Measurements from ENCODE around the gene DCAF17.

DCAF17 gene

DNA sequence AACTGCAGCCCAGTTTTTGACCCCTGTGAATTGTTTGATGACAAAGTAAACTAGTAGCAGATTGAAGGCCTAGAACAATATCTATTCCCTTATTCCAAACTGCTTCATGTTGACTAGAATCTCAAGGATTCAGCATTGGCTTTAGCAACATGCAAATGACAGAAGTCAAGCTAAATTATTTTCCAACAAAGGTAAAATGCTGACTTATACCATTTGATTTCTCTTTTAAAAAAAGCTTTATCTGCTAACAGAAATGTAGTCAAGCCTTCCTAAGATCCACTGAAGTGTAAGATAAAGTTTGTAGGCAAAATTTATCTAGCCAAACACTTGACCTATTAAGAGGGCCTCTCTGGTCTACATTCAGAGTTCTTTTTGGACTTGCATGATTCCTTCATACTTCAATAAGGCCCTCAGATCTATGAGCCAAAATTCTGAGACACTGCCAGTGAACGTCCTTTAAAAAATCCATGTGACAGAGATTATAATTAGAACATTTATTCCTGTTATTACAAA lies 78.7 kb downstream of the DCAF17 start:
- TF ChIP-seq, protein P1, sequence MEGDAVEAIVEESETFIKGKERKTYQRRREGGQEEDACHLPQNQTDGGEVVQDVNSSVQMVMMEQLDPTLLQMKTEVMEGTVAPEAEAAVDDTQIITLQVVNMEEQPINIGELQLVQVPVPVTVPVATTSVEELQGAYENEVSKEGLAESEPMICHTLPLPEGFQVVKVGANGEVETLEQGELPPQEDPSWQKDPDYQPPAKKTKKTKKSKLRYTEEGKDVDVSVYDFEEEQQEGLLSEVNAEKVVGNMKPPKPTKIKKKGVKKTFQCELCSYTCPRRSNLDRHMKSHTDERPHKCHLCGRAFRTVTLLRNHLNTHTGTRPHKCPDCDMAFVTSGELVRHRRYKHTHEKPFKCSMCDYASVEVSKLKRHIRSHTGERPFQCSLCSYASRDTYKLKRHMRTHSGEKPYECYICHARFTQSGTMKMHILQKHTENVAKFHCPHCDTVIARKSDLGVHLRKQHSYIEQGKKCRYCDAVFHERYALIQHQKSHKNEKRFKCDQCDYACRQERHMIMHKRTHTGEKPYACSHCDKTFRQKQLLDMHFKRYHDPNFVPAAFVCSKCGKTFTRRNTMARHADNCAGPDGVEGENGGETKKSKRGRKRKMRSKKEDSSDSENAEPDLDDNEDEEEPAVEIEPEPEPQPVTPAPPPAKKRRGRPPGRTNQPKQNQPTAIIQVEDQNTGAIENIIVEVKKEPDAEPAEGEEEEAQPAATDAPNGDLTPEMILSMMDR (conservative IDR thresholded peaks at IDR 0.05; ENCODE audit: low read depth, low read length) = no peak
- Histone ChIP-seq H3K27ac (no peak overlapping the region), H4K20me1 (ENCODE audit: insufficient read depth) (no peaks in the 10 kb centered on the region), H2AFZ (ENCODE audit: low read depth) (no peak overlapping the region), H3K27me3 (ENCODE audit: insufficient read depth, low read depth) (no peaks in the 10 kb centered on the region), H3K4me1 (ENCODE audit: low read depth, poor library complexity, severe bottlenecking) (no peaks in the 10 kb centered on the region), H3K9ac (no peak overlapping the region), H3K36me3 (ENCODE audit: insufficient read depth) (no peaks in the 10 kb centered on the region), H3K4me3 (IDR thresholded peaks at IDR 0.05; ENCODE audit: insufficient read depth, low read depth, low read length) (no peak overlapping the region), H3K4me2 (no peak overlapping the region), H3K79me2 (ENCODE audit: insufficient read depth, low read depth) (no peaks in the 10 kb centered on the region)

DNA sequence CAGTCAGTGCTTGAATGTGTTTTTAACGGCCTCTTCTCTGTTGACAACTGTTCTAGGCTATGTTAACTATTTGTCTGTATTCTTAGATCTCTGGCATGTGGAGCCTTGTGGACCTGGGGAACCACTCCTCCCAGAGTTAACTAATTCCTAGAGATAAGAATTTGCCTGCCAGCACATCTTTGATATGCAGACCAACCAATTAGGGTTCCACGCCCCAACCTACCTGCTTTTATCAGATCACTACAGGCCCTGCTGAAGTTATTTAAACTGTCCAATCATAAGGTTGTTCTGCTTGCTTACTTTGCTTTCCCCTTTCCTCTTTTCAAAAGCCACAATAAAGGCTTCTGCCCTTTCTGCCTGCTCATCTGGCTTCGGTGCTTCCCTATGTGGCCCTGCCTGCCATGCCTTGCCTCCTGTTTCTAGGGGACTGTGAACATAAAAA lies 79.7 kb downstream of the DCAF17 start:
- Histone ChIP-seq H3K27ac (no peak overlapping the region), H3K4me3 (IDR thresholded peaks at IDR 0.05; ENCODE audit: insufficient read depth, low read depth, low read length) (no peak overlapping the region), H3K79me2 (ENCODE audit: insufficient read depth, low read depth) (no peaks in the 10 kb centered on the region), H3K9ac (no peak overlapping the region), H3K36me3 (ENCODE audit: insufficient read depth) (no peaks in the 10 kb centered on the region), H4K20me1 (ENCODE audit: insufficient read depth) (no peaks in the 10 kb centered on the region), H3K4me1 (ENCODE audit: low read depth, poor library complexity, severe bottlenecking) (no peaks in the 10 kb centered on the region), H3K4me2 (no peak overlapping the region), H2AFZ (ENCODE audit: low read depth) (no peak overlapping the region), H3K27me3 (ENCODE audit: insufficient read depth, low read depth) (no peaks in the 10 kb centered on the region)
- TF ChIP-seq, protein P1 (conservative IDR thresholded peaks at IDR 0.05; ENCODE audit: low read depth, low read length) = no peak

DNA sequence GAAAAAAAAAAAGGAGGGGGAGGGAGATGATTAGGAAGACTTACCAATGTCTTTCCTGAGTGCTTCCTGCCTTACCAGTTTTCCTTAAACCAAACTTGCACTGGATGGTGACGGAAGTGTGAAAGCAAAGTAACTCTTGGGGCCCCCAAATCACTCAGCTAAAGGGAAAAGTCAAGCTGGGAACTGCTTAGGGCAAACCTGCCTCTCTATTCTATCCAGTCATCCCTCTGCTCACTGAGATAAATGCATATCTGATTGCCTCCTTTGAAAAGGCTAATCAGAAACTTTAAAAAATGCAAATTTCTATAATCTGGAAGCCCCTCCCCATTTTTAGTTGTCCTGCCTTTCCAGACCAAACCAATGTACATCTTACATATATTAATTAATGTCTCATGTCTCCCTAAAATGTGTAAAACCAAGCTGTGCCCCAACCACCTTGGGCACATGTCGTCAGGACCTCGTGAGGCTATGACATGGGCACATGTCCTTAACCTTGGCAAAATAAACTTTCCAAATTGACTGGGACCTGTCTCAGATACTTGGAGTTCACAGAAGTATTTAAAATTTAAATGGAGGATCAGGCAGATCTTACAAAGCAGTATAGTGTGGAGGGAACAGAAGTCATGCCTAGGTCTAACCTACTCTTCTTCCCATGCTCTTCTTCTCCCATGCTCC lies 81.0 kb downstream of the DCAF17 start:
- H3K27me3 ChIP-seq (ENCODE audit: insufficient read depth, low read depth) = no peaks in the 10 kb centered on the region
- no peak overlapping the region for H3K9ac ChIP-seq
- no peaks in the 10 kb centered on the region for H3K79me2 ChIP-seq (ENCODE audit: insufficient read depth, low read depth)
- H3K27ac ChIP-seq = no peak overlapping the region
- no peaks in the 10 kb centered on the region for H3K36me3 ChIP-seq (ENCODE audit: insufficient read depth)
- no peak overlapping the region for H3K4me2 ChIP-seq
- TF ChIP-seq, protein P1 (conservative IDR thresholded peaks at IDR 0.05; ENCODE audit: low read depth, low read length) = no peak
- no peaks in the 10 kb centered on the region for H4K20me1 ChIP-seq (ENCODE audit: insufficient read depth)
- no peak overlapping the region for H2AFZ ChIP-seq (ENCODE audit: low read depth)
- H3K4me1 ChIP-seq (ENCODE audit: low read depth, poor library complexity, severe bottlenecking) = no peaks in the 10 kb centered on the region
- no peak overlapping the region for H3K4me3 ChIP-seq (IDR thresholded peaks at IDR 0.05; ENCODE audit: insufficient read depth, low read depth, low read length)

DNA sequence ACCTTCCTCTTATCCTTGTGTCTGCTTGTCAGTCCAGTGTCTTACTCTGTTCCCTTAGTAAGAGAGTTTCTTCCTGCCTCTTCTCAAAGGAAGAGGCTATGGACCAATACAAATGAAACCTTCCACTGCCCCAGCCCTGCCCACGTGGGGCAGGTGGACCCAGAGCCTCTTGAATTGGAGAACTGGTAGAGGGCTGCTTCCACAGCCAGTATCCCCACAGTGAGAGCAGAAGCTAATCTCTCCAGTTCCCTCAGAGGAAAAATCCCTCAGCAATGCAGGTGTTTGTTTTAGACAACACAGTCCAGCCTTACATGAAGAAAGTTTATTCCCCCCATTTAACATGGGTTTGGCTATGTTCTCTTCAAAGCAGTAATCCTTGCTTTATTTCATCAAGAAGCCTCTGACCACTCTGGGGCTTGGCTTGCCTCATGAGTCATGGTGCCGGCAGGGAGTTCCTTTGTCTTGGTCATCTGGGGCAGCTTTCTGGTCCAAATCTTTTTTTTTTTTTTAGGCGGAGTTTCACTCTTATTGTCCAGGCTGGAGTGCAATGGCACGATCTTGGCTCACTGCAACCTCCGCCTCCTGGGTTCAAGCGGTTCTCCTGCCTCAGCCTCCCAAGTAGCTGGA lies 81.8 kb downstream of the DCAF17 start:
- no peaks in the 10 kb centered on the region for H4K20me1 ChIP-seq (ENCODE audit: insufficient read depth)
- H3K9ac ChIP-seq = no peak overlapping the region
- no peak overlapping the region for H2AFZ ChIP-seq (ENCODE audit: low read depth)
- no peak overlapping the region for H3K4me2 ChIP-seq
- no peaks in the 10 kb centered on the region for H3K36me3 ChIP-seq (ENCODE audit: insufficient read depth)
- no peaks in the 10 kb centered on the region for H3K79me2 ChIP-seq (ENCODE audit: insufficient read depth, low read depth)
- H3K4me3 ChIP-seq (IDR thresholded peaks at IDR 0.05; ENCODE audit: insufficient read depth, low read depth, low read length) = no peak overlapping the region
- H3K27ac ChIP-seq = no peak overlapping the region
- no peaks in the 10 kb centered on the region for H3K27me3 ChIP-seq (ENCODE audit: insufficient read depth, low read depth)
- TF ChIP-seq, protein P1 (conservative IDR thresholded peaks at IDR 0.05; ENCODE audit: low read depth, low read length) = no peak
- no peaks in the 10 kb centered on the region for H3K4me1 ChIP-seq (ENCODE audit: low read depth, poor library complexity, severe bottlenecking)
